ENCODE data around the gene CERS6. TPM values are rescaled to one million over a fixed set of nuclear protein-coding genes. Genes with fewer than 3 reads are reported as not detected.

Gene CERS6
- total RNA-seq, 2 experiments from 2014 or later: 7.4 to 8.4 TPM

- DNase-seq: no peak
- CTCF ChIA-PET: interaction anchor here (1.4 kb wide), 1 partner anchor 104 kb away, joined by 4 read pairs; no protein-coding TSS in a partner anchor
- no peak overlapping the region for H3K27ac Mint-ChIP-seq
- peaks cover 14% of the 10 kb centered on the region for H3K9me3 Mint-ChIP-seq
- POLR2A ChIA-PET: no interaction called here
- H3K4me3 Mint-ChIP-seq: no peak overlapping the region
- peaks cover 8% of the 10 kb centered on the region for H3K36me3 Mint-ChIP-seq (ENCODE audit: low read depth)
- no peaks in the 10 kb centered on the region for H3K27me3 Mint-ChIP-seq
- H3K4me1 Mint-ChIP-seq: no peaks in the 10 kb centered on the region
Measured at GRCh38 chr2:168450171-168450570, 5.9 kb upstream of the CERS6 start.

DNA sequence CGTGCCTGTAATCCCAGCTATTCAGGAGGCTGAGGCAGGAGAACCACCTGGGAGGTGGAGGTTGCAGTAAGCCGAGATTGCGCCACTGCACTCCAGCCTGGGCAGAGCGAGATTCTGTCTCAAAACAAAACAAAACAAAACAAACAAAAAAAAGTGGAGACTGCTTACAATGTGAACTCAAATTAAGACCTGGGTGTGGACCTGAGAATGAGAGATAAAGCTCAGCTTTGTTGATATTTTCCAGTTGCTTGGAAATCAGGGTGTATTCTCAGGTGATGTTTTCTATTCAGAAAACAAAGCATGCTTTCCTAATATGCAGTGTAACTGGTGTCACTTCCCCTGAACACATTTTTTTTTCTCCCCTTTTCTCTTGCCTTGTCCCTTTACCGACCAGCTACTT is 5.3 kb upstream of the CERS6 start:
- Mint-ChIP-seq H3K36me3 (ENCODE audit: low read depth) (peaks cover 8% of the 10 kb centered on the region), H3K9me3 (peaks cover 11% of the 10 kb centered on the region), H3K27me3 (no peaks in the 10 kb centered on the region), H3K27ac (no peak overlapping the region), H3K4me3 (no peak overlapping the region), H3K4me1 (no peaks in the 10 kb centered on the region)
- CTCF ChIA-PET: interaction anchor here (1.4 kb wide), 1 partner anchor 104 kb away, joined by 4 read pairs; no protein-coding TSS in a partner anchor
- no peak for DNase-seq
- POLR2A ChIA-PET: interaction anchor here (1.2 kb wide), 1 partner anchor 40 kb away, joined by 3 read pairs; no protein-coding TSS in a partner anchor

- Mint-ChIP-seq H3K36me3 (ENCODE audit: low read depth) (no peaks in the 10 kb centered on the region), H3K27me3 (peaks cover 4% of the 10 kb centered on the region), H3K4me1 (peaks cover 5% of the 10 kb centered on the region), H3K27ac (no peak overlapping the region), H3K9me3 (peaks cover 2% of the 10 kb centered on the region), H3K4me3 (no peak overlapping the region)
- CTCF ChIA-PET: no interaction called here
- POLR2A ChIA-PET: no interaction called here
- no peak for DNase-seq
Measured at GRCh38 chr2:168452781-168453180, 3.3 kb upstream of the CERS6 start.

DNA sequence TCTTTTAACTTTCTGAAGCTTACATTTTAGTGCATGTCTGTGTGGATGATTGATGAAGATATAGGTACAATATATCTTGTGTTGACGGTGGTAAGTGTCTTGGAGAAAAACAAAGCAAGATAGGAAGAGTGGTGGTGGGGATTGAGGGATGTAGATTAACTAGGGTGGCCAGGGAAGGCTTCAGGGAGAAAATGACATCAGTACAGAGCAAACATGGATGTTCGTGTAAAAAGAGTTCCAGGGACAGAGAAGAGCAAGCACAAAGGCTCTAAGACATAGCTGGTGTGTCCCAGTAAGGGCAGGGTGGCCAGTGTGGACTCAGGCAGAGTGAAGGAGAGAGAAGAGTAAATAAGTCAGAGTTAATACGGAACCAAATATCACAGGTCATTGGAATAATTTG is 2.7 kb upstream of the CERS6 start:
- Mint-ChIP-seq H3K36me3 (ENCODE audit: low read depth) (no peaks in the 10 kb centered on the region), H3K27me3 (peaks cover 4% of the 10 kb centered on the region), H3K9me3 (no peaks in the 10 kb centered on the region), H3K4me1 (peaks cover 10% of the 10 kb centered on the region), H3K27ac (no peak overlapping the region), H3K4me3 (no peak overlapping the region)
- ChIA-PET POLR2A (interaction anchor here (0.7 kb wide), 1 partner anchor 242 kb away, joined by 3 read pairs; no protein-coding TSS in a partner anchor), CTCF (no interaction called here)
- no peak for DNase-seq

DNA sequence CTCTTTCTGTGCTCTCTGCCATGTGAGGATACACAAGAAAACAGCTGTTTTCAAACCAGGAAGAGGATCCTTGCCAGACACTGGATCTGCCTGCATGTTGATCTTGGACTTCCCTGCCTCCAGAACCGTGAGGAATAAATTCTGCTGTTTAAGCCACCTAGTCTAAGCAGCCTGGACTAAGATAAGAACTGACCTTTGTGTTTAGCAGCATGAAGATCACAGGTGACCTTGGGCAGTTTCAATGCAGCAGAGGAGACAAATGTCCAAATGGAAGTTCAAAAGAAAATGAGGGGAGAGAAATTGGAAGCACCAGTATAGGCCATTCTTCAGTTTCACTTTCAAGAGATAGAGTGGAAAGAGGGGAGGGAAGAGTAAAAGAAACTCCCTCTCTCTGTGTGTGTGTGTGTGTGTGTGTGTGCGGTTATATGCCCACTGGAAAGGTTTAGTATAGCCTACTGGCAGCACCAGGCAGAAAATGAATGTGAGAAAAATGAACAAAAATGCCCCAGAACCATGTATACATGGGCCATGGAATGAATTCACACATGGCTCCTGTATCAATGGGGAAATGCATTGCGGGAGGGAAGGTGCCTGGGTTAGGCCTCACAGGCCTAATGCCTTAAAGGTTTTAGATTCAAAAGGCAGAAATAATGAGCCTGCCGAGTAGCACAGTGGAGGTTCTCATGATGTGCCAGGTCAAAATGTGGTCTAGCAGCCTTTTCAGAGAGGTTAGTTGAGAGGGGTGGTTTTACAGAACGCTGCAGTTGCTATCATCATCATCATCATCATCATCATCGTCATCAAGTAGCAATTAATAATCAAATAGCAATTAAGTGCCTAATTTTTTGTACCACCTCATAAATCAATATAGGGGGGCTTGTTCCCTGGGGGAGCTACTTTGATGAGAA is 1.1 kb upstream of the CERS6 start:
- Mint-ChIP-seq H3K4me3 (no peak overlapping the region), H3K4me1 (peaks cover 14% of the 10 kb centered on the region), H3K36me3 (ENCODE audit: low read depth) (no peaks in the 10 kb centered on the region), H3K27me3 (peaks cover 4% of the 10 kb centered on the region), H3K9me3 (no peaks in the 10 kb centered on the region), H3K27ac (no peak overlapping the region)
- ChIA-PET POLR2A (interaction anchor here (1.2 to 1.6 kb wide), 3 partner anchors 9 to 49 kb away, joined by 3 to 6 read pairs (median 3); no protein-coding TSS in a partner anchor), CTCF (no interaction called here)
- no peak for DNase-seq

- Mint-ChIP-seq H3K4me3 (no peak overlapping the region), H3K27ac (no peak overlapping the region), H3K9me3 (no peaks in the 10 kb centered on the region), H3K36me3 (ENCODE audit: low read depth) (peaks cover 3% of the 10 kb centered on the region), H3K27me3 (peaks cover 4% of the 10 kb centered on the region), H3K4me1 (peaks cover 14% of the 10 kb centered on the region)
- ChIA-PET POLR2A (interaction anchor here (1.2 to 1.6 kb wide), 2 partner anchors 11 to 33 kb away, joined by 3 to 6 read pairs; no protein-coding TSS in a partner anchor), CTCF (interaction anchor here (1.0 kb wide), 1 partner anchor 34 kb away, joined by 3 read pairs; no protein-coding TSS in a partner anchor)
- DNase-seq: peak; percentile 35
Measured at GRCh38 chr2:168456521-168457189, 583 bp downstream of the CERS6 start.

- Mint-ChIP-seq H3K9me3 (no peaks in the 10 kb centered on the region), H3K4me3 (no peak overlapping the region), H3K27ac (no peak overlapping the region), H3K27me3 (peaks cover 4% of the 10 kb centered on the region), H3K4me1 (peaks cover 14% of the 10 kb centered on the region), H3K36me3 (ENCODE audit: low read depth) (peaks cover 6% of the 10 kb centered on the region)
- DNase-seq: no peak
- POLR2A ChIA-PET: interaction anchor here (0.8 to 1.1 kb wide), 2 partner anchors 32 to 33 kb away, joined by 3 read pairs; no protein-coding TSS in a partner anchor
- CTCF ChIA-PET: interaction anchor here (0.6 kb wide), 1 partner anchor 21 kb away, joined by 4 read pairs; no protein-coding TSS in a partner anchor
Measured at GRCh38 chr2:168457190-168457895, 1.3 kb downstream of the CERS6 start.

DNA sequence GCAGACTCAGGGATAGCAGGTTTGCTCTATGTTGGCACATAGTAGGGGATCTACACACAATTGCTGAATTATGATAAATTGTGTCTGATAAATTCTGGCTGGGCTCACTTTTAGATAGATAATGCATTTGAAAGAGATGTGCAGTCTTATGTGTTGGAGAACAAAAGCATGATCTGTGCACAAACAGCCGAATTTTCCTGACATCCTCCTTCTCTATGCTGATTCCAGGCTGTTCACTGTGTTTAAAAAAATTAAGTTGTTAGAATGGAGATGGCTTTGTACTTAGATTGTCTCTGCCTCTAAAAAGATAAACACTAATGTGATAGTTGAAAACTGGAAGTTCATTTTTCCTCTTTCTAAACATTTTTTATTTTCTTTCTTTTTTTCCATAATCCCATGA is 2.1 kb downstream of the CERS6 start:
- no peaks in the 10 kb centered on the region for H3K9me3 Mint-ChIP-seq
- ChIA-PET POLR2A (interaction anchor here (0.8 to 1.1 kb wide), 2 partner anchors 31 to 32 kb away, joined by 3 read pairs; no protein-coding TSS in a partner anchor), CTCF (no interaction called here)
- peaks cover 4% of the 10 kb centered on the region for H3K27me3 Mint-ChIP-seq
- H3K4me3 Mint-ChIP-seq: no peak overlapping the region
- peaks cover 6% of the 10 kb centered on the region for H3K36me3 Mint-ChIP-seq (ENCODE audit: low read depth)
- no peak for DNase-seq
- no peak overlapping the region for H3K27ac Mint-ChIP-seq
- peaks cover 14% of the 10 kb centered on the region for H3K4me1 Mint-ChIP-seq

DNA sequence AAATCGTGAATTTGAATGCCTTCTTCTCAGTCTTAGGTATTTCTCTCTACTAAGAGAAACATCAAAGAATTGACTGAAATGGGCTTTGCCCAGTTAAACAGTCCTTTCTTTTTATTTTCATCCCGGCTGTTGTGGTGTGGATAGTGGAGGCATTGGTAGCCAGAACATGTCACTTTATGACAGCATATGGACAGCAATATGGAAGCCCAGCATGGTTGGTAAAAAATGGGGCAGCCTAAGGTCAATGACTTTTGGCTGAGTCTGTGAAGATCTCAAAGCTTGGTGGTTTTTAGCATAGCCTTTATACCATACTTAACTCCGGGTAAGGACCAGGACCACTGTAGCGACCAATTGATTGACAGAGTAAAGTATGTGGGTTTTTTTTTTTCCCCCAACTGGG is 3.2 kb downstream of the CERS6 start:
- POLR2A ChIA-PET: interaction anchor here (1.0 kb wide), 1 partner anchor 31 kb away, joined by 3 read pairs; no protein-coding TSS in a partner anchor
- no peak for DNase-seq
- peaks cover 14% of the 10 kb centered on the region for H3K4me1 Mint-ChIP-seq
- no peak overlapping the region for H3K4me3 Mint-ChIP-seq
- no peaks in the 10 kb centered on the region for H3K9me3 Mint-ChIP-seq
- peaks cover 4% of the 10 kb centered on the region for H3K27me3 Mint-ChIP-seq
- CTCF ChIA-PET: no interaction called here
- H3K27ac Mint-ChIP-seq: no peak overlapping the region
- peaks cover 6% of the 10 kb centered on the region for H3K36me3 Mint-ChIP-seq (ENCODE audit: low read depth)

DNA sequence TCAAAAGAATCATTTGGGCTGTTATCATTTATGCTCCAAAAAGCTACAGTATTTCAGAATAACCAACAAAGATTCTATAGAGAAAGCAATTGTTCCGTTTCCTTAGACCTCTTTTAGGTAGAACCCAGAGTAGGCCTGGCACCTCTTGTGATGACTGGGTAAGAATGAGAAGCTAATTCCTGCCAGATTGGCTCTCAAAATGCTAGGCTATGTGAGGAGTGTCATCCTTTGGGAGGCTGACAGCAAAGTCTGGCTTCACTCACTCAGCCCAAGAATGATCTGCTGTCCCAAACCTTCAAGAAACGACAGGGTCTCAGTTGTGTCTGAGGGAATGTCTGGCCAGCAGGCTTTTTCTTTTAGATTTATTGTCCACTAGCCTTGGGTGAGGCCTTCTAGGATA is 4.5 kb downstream of the CERS6 start:
- Mint-ChIP-seq H3K4me1 (peaks cover 18% of the 10 kb centered on the region), H3K27ac (no peak overlapping the region), H3K36me3 (ENCODE audit: low read depth) (peaks cover 6% of the 10 kb centered on the region), H3K9me3 (no peaks in the 10 kb centered on the region), H3K27me3 (peaks cover 4% of the 10 kb centered on the region), H3K4me3 (no peak overlapping the region)
- CTCF ChIA-PET: no interaction called here
- POLR2A ChIA-PET: no interaction called here
- no peak for DNase-seq

DNA sequence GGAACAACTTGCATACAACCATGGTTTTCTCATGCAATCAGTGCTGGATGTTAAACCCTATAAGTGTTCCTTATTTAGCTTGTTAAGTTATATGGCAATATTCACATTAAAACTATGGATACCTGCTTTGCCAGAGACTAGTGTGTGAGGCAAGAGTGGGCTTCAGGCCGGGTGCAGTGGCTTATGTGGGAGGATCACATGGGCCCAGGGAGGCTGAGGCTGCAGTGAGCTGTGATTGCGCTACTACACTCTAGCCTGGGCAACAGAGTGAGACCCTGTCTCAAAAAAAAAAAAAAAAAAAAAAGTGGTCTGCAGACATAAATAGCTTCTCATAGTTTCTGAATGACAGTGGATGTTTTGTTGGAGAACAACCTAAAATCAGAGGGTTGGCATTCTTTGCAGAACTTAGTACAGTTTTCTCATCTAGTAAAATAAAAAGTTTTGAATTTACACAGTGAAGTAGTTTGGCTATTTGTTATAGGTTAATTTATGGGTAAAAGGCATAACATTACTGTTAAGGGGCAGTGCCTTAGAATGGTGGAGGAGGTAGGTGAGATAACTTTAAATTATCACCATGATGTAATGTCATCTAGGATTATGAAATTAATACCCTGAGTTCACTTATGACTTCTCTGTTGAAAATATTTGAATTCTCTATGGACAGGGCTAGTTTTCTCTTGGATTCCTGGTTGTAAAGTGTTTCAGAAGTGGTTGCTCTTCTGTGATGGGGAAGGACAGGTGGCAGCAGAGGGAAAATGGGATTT is 5.3 kb downstream of the CERS6 start:
- Mint-ChIP-seq H3K4me1 (peaks cover 23% of the 10 kb centered on the region), H3K27me3 (peaks cover 4% of the 10 kb centered on the region), H3K4me3 (no peak overlapping the region), H3K9me3 (no peaks in the 10 kb centered on the region), H3K27ac (no peak overlapping the region), H3K36me3 (ENCODE audit: low read depth) (peaks cover 6% of the 10 kb centered on the region)
- POLR2A ChIA-PET: no interaction called here
- CTCF ChIA-PET: no interaction called here
- no peak for DNase-seq

DNA sequence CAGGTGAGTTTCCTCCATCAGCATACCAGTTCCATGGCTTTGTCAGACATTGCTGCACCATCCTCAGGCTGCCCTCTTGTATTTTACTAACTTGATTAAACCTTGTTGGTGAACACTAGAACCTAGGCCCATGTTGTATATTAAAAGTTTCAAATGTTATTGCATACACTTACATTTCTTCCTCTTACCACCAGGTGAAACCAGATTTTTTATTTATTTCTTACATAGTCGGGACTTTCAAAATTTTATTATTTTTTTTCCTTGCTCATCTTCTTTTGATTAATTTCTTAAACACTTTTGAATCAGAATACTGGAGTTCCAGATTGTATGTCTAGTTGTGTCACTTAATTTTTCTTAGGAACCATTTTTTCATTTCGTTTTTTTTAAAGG is 5.9 kb downstream of the CERS6 start:
- POLR2A ChIA-PET: no interaction called here

More for the DNA sequence above, 5.9 kb downstream of the CERS6 start:
- no peaks in the 10 kb centered on the region for H3K9me3 Mint-ChIP-seq
- peaks cover 4% of the 10 kb centered on the region for H3K27me3 Mint-ChIP-seq
- H3K36me3 Mint-ChIP-seq (ENCODE audit: low read depth): peaks cover 6% of the 10 kb centered on the region
- CTCF ChIA-PET: no interaction called here
- no peak for DNase-seq
- H3K4me1 Mint-ChIP-seq: peaks cover 29% of the 10 kb centered on the region
- H3K27ac Mint-ChIP-seq: no peak overlapping the region
- H3K4me3 Mint-ChIP-seq: no peak overlapping the region
